Lower leg skin (tissue), 3 donors: ENCODE measurements around the gene MDM2.

Source experiments
- POLR2A ChIP-seq, 2 donors: fragments of 450-650 bp; IDR thresholded peaks; one replicate each; pipeline ENCODE4 v1.6.1; 2016 to 2017; ENCODE audit warnings: antibody characterized with exemption in 2 of 2, mild to moderate bottlenecking in 1 of 2, moderate library complexity in 1 of 2
- TF ChIP-seq, protein P1 (sequence below), 3 donors: fragments of 450-650 bp; IDR thresholded peaks; one replicate each; pipeline ENCODE4 v1.5.1; 2016; ENCODE audit warnings: antibody characterized with exemption in 3 of 3, mild to moderate bottlenecking in 3 of 3, moderate library complexity in 2 of 3

DNA sequence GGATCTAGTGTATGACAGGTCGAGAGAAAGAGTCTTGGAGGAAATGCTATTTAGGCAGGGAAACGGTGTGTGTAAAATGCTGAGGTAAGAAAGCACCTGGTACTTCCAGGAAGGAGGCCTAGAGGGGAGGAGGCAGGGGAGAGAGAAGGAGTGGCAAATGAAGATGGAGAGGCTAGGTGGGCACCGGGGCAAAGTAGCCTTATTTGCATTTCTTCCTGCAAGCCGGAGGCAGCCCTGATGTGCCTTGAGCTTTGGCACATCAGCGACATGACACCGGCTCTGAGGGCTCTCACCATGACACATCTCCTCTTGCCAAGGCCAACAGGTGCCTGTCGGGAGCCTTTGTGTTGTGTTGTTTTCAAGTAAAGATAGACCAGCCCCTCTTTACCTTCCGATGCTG lies 63.4 kb downstream of the MDM2 start:
- TF ChIP-seq, protein P1, sequence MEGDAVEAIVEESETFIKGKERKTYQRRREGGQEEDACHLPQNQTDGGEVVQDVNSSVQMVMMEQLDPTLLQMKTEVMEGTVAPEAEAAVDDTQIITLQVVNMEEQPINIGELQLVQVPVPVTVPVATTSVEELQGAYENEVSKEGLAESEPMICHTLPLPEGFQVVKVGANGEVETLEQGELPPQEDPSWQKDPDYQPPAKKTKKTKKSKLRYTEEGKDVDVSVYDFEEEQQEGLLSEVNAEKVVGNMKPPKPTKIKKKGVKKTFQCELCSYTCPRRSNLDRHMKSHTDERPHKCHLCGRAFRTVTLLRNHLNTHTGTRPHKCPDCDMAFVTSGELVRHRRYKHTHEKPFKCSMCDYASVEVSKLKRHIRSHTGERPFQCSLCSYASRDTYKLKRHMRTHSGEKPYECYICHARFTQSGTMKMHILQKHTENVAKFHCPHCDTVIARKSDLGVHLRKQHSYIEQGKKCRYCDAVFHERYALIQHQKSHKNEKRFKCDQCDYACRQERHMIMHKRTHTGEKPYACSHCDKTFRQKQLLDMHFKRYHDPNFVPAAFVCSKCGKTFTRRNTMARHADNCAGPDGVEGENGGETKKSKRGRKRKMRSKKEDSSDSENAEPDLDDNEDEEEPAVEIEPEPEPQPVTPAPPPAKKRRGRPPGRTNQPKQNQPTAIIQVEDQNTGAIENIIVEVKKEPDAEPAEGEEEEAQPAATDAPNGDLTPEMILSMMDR (IDR thresholded peaks at IDR 0.05), result no peak
- no peak for TF ChIP-seq POLR2A (IDR thresholded peaks at IDR 0.05)
